NCI-H526 treated with DMSO at 0.1 percent for 48 hours (cell line): Measurements from ENCODE around the gene HYOU1.
"Not testable (repeated sequence)": the region's sequence is repeated elsewhere in the genome, so short reads cannot be mapped to it uniquely, and the experiment has no call there.

Experiments used
- DNase-seq: peaks from one replicate; lab custom pipeline; 2025; lab: John Stamatoyannopoulos, UW

The HYOU1 gene, protein sequence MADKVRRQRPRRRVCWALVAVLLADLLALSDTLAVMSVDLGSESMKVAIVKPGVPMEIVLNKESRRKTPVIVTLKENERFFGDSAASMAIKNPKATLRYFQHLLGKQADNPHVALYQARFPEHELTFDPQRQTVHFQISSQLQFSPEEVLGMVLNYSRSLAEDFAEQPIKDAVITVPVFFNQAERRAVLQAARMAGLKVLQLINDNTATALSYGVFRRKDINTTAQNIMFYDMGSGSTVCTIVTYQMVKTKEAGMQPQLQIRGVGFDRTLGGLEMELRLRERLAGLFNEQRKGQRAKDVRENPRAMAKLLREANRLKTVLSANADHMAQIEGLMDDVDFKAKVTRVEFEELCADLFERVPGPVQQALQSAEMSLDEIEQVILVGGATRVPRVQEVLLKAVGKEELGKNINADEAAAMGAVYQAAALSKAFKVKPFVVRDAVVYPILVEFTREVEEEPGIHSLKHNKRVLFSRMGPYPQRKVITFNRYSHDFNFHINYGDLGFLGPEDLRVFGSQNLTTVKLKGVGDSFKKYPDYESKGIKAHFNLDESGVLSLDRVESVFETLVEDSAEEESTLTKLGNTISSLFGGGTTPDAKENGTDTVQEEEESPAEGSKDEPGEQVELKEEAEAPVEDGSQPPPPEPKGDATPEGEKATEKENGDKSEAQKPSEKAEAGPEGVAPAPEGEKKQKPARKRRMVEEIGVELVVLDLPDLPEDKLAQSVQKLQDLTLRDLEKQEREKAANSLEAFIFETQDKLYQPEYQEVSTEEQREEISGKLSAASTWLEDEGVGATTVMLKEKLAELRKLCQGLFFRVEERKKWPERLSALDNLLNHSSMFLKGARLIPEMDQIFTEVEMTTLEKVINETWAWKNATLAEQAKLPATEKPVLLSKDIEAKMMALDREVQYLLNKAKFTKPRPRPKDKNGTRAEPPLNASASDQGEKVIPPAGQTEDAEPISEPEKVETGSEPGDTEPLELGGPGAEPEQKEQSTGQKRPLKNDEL

DNA sequence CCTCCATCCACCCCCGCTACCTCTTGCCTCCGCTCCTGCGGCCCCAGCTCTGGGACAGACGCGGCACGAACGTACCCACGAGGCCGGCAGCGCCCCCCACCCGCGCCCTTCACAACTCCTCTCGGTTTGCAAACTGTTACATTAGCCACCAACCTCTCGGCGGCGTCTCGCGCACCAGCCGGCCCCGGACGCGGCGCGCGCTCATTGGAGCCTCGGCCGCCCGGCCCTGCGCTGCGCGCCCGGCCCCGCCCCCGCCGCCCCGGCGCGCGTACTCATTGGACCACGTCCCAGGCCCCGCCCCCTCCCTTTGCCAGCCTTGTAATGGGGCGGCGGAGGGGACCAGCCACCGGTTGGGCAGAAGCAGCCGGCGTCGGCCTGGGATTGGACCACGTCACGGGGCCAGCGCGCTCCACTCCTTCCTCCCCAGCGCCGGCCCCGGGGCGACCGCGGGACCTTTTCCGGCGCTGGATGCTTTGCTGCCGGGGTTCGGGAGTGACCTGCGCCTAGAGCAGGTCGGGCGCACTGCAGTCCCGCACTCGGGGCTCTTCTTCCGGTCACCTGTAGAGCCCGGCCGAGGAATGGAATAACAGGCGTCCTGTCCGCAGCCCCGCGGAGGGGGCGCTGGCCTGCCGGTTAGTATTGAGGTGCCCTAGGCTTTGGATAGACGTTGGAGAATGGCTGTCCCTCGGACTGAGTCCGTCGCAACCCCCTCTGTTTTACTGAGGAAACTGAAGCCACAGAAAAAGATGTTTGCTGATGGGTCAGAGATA is at the start of gene HYOU1:
TSS of gene HYOU1 (minus strand) at position 206 of the 770 bp plus-strand sequence. CDS start 1,045 bp downstream, outside the sequence.
- peak; percentile 99 for DNase-seq

GRCh38 chr11:119103793-119104192 is 46.8 kb upstream of the HYOU1 start:
- DNase-seq = no peak

DNA sequence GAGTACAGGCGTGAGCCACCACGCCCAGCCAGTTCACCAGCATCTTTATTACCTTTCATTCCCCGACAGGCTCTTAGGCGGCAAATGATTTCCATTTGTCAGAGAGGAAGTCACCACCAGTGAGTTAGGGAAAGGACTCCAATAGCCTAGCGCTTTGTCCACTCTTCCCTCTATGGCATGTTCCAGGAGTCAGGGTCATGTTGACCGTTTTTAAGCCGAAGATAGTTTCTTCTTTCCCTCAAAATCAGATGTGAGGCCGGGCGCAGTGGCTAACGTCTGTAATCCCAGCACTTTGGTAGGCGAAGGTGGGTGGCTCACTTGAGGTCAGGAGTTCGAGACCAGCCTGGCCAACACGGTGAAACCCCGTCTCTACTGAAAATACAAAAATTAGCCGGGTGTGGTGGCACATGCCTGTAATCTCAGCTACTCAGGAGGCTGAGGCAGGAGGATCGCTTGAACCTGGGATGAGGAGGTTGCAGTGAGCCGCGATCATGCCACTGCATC is 46.2 kb upstream of the HYOU1 start:
- not testable (repeated sequence) for DNase-seq

GRCh38 chr11:119101759-119102423 is 44.9 kb upstream of the HYOU1 start, which contains the start of gene DPAGT1:
Gene DPAGT1, minus strand, starts transcription at chr11:119101853. Its CDS starts 198 bp downstream, at chr11:119101655.
- peak; percentile 100 for DNase-seq

DNA sequence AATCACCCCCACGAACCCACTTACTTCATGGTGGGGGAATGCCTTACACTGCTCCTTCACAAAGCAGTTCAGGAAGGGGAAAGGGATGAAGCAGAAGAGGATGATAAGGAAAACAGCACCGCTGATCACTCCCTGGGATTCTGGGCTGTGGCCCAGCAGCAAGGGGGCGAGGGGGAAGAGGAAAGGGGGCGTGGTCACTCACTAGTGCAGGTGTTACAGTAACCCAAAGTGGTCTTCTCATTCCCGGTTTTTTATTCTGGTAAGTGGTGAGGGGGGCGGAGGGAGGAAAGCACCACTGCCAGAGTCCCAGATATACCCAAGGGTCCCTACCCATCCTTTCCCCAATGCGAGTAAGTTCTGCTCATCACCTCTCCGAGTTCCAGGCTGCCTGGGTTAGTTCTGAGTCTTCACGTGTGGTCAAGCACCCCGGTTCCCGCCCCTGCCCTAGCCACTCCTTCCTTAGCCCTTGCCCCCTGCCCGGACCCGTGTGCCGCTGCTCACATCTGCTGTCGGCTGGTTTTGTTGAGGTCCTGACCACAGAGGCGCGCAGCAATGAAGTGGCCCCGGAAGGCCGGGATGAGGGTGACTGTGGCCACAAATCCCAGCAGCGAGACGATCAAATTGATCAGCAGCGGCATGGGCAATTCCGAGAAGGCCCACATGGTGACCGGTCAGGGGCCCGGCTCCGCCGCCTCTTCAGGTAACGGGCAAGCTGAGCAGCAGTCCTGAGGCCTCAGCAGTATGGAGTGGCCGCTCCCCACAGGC is 44.2 kb upstream of the HYOU1 start:
- DNase-seq = peak; percentile 57

- DNase-seq = peak; percentile 87
Measured at GRCh38 chr11:119100246-119100970, 43.4 kb upstream of the HYOU1 start.

DNA sequence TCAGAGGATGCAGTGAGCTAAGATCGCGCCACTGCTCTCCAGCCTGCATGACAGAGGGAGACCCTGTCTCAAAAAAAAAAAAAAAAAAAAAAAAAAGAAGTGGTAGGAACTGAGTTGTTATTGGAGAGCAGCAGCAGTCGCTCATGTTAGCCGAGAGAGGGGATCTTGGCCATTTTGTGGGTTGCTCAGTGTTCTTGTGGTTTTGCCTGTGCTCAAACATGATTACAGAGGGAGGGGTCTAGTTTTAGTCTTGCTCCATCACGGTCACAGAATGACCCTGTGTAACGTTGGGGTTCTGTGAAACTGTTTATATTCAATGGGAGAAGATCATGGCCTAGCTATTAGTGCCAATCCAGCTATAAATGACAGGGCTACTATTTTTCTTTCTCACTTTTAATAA is 42.7 kb upstream of the HYOU1 start:
- DNase-seq = no peak

DNA sequence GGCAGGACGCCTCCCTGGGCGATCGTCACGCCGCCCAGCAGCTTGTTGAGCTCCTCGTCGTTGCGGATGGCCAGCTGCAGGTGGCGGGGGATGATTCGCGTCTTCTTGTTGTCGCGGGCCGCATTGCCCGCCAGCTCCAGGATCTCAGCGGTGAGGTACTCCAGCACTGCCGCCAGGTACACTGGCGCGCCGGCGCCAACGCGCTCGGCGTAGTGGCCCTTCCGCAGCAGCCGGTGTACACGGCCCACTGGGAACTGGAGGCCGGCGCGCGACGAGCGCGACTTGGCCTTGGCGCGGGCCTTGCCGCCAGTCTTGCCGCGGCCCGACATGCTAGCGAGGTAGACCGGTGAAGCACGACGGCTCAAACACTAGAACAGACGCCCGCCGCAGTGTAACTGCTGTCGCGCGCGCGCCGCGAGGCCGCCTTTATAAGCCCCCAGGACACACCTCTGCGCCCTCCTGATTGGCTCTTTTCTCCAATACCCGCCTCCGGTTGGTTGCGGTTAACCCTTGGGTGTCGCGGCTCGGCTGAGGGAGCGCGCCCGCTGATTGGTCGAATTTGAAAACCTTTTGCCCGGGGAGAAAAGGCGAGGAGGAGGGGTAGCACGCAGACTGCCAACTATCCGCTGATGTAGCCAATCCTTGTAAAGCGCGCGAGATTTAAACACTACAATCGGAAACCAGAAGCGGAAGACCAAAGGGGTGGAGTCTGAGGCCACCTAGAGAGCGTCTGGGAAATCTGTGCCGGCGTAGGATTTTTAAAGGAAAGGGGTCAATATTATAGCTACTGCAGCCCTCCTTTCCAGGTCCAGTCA is 38.3 kb upstream of the HYOU1 start:
- peak; percentile 100 for DNase-seq

DNA sequence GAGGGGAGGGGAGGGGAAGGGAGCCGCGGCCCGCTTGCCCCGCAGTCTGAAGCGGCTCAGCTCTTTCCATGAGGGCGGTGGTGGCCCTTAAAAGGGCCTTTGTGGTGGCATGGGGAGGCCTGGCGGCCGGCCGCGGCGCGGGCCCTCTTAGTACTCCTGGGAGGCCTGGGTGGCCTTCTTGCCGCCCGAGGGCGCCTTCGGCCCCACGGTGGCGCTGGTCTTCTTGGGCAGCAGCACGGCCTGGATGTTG is 37.7 kb upstream of the HYOU1 start:
- no peak for DNase-seq

DNA sequence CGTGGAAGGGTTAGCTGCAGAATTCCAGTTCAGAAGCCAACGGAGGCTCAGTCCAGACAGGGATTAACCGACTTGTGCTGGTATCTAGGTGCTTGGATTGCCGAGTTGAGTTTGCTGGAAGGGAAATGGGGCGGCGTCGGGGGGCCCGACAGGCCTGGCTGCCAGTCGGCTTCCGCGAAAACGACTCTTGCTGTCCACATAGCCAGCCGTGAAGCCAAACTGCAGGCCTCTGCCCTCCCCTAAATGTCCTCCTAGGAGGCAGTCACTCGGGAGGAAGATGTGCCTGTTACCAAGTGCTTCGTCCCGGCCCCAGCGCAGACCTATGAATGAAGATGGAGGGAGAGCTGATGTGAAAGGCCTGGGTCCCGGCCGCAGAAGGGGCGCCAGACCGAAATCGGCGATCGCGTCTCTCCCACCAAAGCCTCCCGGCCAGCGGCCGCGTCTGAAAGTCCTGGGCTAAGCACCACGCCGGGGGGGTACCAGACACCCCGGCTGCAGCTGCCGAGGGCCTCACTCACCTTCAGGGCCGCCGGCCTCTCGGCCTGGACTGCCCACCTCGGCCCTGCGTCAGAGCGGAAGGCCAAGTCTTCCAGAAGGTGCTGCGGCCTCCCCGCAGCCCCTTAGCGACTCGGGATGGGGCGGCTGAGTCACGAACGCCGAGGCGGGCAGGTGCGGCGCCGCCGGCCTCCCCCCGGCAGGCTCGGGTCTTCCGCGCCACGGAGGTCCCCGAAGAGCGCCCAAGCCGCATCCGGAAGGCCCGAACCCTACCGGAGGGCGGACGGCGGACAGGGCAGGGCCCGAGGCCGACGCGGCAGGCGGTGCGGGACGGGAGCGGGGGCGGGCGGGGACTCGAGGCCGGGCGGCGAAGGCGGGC is 37.2 kb upstream of the HYOU1 start:
- peak; percentile 44 for DNase-seq

GRCh38 chr11:119092880-119093842 is 36.2 kb upstream of the HYOU1 start:
- DNase-seq = no peak

DNA sequence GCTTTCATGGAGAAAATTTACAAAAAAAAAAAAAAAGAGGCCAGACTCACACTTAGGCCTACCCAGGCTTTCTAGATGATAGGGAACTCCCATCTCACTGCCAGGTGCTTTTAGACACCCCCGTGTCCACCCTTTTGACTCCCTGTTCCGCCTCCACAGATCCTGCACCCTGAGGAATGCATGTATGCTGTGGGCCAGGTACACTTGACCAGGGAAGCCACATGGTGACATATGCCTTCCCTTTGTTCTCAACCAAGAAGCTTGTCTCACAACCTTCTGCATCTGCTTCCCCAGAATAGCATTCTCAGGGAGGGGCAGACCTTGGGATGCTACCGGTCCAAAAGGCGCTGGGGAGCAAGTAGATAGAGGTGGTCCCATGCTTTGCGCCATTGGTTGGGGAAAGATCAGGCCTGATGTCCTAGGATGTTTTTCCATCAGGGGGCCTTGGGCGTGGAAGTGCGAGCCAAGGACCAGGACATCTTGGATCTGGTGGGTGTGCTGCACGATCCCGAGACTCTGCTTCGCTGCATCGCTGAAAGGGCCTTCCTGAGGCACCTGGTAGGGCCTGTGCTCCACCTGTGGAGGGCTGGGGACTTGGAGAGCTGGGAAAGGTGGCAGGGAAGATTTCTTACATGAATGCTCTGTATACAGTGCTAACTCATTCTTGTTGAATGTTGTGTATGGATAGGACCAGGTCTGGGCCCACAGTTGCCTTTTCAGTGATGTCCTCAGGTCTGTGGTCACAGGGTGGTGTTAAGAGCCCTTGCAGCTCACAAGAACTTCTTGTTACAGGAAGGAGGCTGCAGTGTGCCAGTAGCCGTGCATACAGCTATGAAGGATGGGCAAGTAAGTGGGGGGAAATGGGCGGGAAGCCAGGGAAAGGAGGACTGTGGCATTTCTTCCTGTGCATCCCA is 35.2 kb upstream of the HYOU1 start:
- no peak for DNase-seq

GRCh38 chr11:119091178-119091577 is 34.2 kb upstream of the HYOU1 start:
- no peak for DNase-seq

DNA sequence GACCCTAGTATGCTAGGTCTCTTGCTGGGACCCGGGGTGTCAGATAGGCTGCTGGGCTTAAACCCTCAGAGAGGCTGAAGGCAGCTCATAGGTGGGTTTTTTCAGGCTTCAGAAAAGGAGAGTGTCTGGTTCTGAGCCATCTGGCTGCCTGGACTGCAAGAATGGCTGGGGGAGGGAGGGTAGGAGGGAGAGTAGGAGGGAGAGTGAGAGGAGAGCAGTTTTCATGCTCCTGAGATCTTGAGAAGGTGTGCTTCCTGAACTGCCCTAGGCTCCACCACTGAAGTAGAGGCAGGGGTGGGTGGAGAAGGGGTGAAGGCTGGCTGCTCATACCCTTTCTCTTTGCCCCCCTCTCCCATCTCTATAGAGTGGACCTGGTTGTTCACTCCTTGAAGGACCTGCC is 32.3 kb upstream of the HYOU1 start:
- DNase-seq = no peak

- no peak for DNase-seq
Measured at GRCh38 chr11:119088406-119088805, 31.4 kb upstream of the HYOU1 start.

DNA sequence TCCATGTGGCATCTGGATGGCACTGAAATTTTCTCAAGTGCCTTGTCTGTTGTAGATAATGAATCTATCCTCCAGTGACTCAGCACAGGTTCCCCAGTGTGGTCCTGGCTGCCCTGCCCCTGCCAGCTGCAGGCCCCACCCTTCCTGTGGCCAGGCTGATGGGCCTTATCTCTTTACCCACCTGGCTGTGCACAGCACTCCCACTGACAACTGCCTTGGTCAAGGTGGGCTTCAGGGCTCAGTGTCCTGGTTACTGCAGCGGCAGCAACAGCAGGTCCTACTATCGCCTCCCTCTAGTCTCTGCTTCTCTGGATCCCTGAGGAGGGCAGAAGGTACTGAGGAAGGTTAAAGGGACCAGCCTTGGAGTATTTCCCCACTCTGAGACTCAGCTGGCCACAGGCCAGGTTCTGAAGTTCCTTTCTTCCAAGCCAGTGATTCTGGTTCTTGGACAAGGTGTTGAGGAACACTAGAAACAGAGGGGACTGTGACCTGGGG is 30.8 kb upstream of the HYOU1 start:
- no peak for DNase-seq
